ENCODE measurements around the gene RPS2.

- TF ChIP-seq EZH2phosphoT487 (IDR thresholded peaks at IDR 0.05; ENCODE audit: insufficient read depth, low read depth) (no peak), EZH2 (IDR thresholded peaks at IDR 0.05; ENCODE audit: insufficient read depth, poor library complexity, severe bottlenecking) (no peak)
These were observed 670 bp downstream of the RPS2 start for GRCh38 chr16:1963806-1964505.

Data from GM23248 (cell line).